Fibroblast of lung (primary cell): Measurements from ENCODE around the gene KMT2A. TPM values are rescaled to one million over a fixed set of nuclear protein-coding genes. Genes with fewer than 3 reads are reported as not detected.

ENCODE experiments used
- DNase-seq, 2 donors: peaks; one replicate each; pipeline versions ENCODE4 v3.0.0 to v3.0.0-alpha.2; 2010; ENCODE audit warnings: low read depth in 2 of 2
- H2AFZ ChIP-seq: 2 replicates; pipeline ENCODE4 v1.5.1; 2012; ENCODE audit warnings: low read length, control low read depth, inconsistent platforms
- H3K27ac ChIP-seq: 2 replicates; pipeline ENCODE4 v1.5.1; 2011; ENCODE audit warnings: low read length, control low read depth; ENCODE audit not compliant: insufficient read depth
- H3K27me3 ChIP-seq: 2 replicates; pipeline ENCODE4 v1.5.1; 2011; ENCODE audit warnings: mild to moderate bottlenecking, low read length; ENCODE audit not compliant: control insufficient read depth, insufficient read depth
- H3K36me3 ChIP-seq: 2 replicates; pipeline ENCODE4 v1.5.1; 2011; ENCODE audit warnings: low read length; ENCODE audit not compliant: control insufficient read depth, insufficient read depth
- H3K4me1 ChIP-seq: 2 replicates; pipeline ENCODE4 v1.5.1; 2011; ENCODE audit warnings: low read length; ENCODE audit not compliant: control insufficient read depth, insufficient read depth; ENCODE audit errors: extremely low read depth
- H3K4me2 ChIP-seq: 2 replicates; pipeline ENCODE4 v1.5.1; 2011; ENCODE audit warnings: low read length, control low read depth; ENCODE audit not compliant: insufficient read depth; ENCODE audit errors: extremely low read depth
- H3K4me3 ChIP-seq, 4 experiments: fragments of 200-600 bp in 1 of 4; sonication (generic) in 1 of 4; replicated peaks in 1 of 4; 2 replicates each; pipeline ENCODE4 v1.5.1; 2011 to 2016; ENCODE audit warnings: low read length in 4 of 4, low read depth in 3 of 4, mild to moderate bottlenecking in 3 of 4, control low read depth in 2 of 4, inconsistent platforms in 1 of 4, mixed read lengths in 1 of 4; ENCODE audit not compliant: insufficient read depth in 1 of 4; ENCODE audit errors: control extremely low read depth in 1 of 4
- H3K79me2 ChIP-seq: 2 replicates; pipeline ENCODE4 v1.5.1; 2012; ENCODE audit warnings: mild to moderate bottlenecking, low read length, inconsistent platforms; ENCODE audit not compliant: control insufficient read depth, insufficient read depth
- H3K9ac ChIP-seq: 2 replicates; pipeline ENCODE4 v1.5.1; 2011; ENCODE audit warnings: mild to moderate bottlenecking, low read length, control low read depth; ENCODE audit not compliant: insufficient read depth
- H3K9me3 ChIP-seq: 2 replicates; pipeline ENCODE4 v1.5.1; 2012; ENCODE audit warnings: low read depth, low read length; ENCODE audit not compliant: control insufficient read depth, insufficient read depth
- H4K20me1 ChIP-seq: 2 replicates; pipeline ENCODE4 v1.5.1; 2011; ENCODE audit warnings: low read length; ENCODE audit not compliant: control insufficient read depth, insufficient read depth; ENCODE audit errors: extremely low read depth
- CTCF ChIP-seq, 2 donors: IDR thresholded peaks in 1 of 2; conservative IDR thresholded peaks in 1 of 2; 1 replicate in 1 of 2; 2 replicates in 1 of 2; pipeline ENCODE4 v1.5.1; 2011 to 2012; ENCODE audit warnings: low read length in 2 of 2, control low read depth in 1 of 2, inconsistent platforms in 1 of 2, low read depth in 1 of 2, mild to moderate bottlenecking in 1 of 2
- EZH2 ChIP-seq: IDR thresholded peaks from 2 replicates; pipeline ENCODE4 v1.5.1; 2012; ENCODE audit warnings: low read length, control low read depth, mild to moderate bottlenecking; ENCODE audit errors: missing control alignments
- polyA plus RNA-seq, 2 donors: library from polyadenylated mRNA; depleted of rRNA in 1 of 2; stranded (reverse) in 1 of 2; unstranded in 1 of 2; fragments of >200 nt; gene quantifications; 2 replicates each; pipeline ENCODE4 v1.2.1, GENCODE V29; 2011 to 2012; ENCODE audit warnings: missing spikeins in 1 of 2
- total RNA-seq: library from RNA; depleted of rRNA; stranded (reverse); fragments of >200 nt; gene quantifications from 2 replicates; pipeline ENCODE4 v1.2.1, GENCODE V29; 2014

Gene KMT2A
- total and polyA plus RNA-seq, 2 donors (not counting 1 experiment from before 2014, with no cell fraction given) = 17.1 to 33.4 TPM

- Histone ChIP-seq H3K27ac (no peak overlapping the region), H3K4me3 (no peak overlapping the region), H3K9me3 (no peaks in the 10 kb centered on the region), H3K4me2 (no peak overlapping the region), H3K79me2 (no peaks in the 10 kb centered on the region), H3K4me1 (no peaks in the 10 kb centered on the region), H4K20me1 (no peaks in the 10 kb centered on the region), H3K27me3 (no peaks in the 10 kb centered on the region), H2AFZ (no peak overlapping the region), H3K9ac (no peak overlapping the region), H3K36me3 (no peaks in the 10 kb centered on the region)
- no peak for DNase-seq
- TF ChIP-seq EZH2 (no peak), CTCF (conservative IDR thresholded peaks at IDR 0.05 in 1 of 2, IDR thresholded peaks at IDR 0.05 in 1 of 2; ENCODE audit: low read depth in 1 of 2, low read length in 2 of 2) (no peak)
Observed at GRCh38 chr11:118544647-118545010, 108.3 kb downstream of the KMT2A start.

GRCh38 chr11:118545533-118545932 is 109.2 kb downstream of the KMT2A start:
- Histone ChIP-seq H3K9ac (no peak overlapping the region), H3K79me2 (no peaks in the 10 kb centered on the region), H3K27ac (no peak overlapping the region), H3K4me3 (no peak overlapping the region), H3K36me3 (no peaks in the 10 kb centered on the region), H3K27me3 (no peaks in the 10 kb centered on the region), H3K4me1 (no peaks in the 10 kb centered on the region), H3K4me2 (no peak overlapping the region), H3K9me3 (no peaks in the 10 kb centered on the region), H4K20me1 (no peaks in the 10 kb centered on the region), H2AFZ (no peak overlapping the region)
- TF ChIP-seq EZH2 (no peak), CTCF (conservative IDR thresholded peaks at IDR 0.05 in 1 of 2, IDR thresholded peaks at IDR 0.05 in 1 of 2; ENCODE audit: low read depth in 1 of 2, low read length in 2 of 2) (no peak)
- no peak for DNase-seq

GRCh38 chr11:118547132-118547531 is 110.8 kb downstream of the KMT2A start:
- TF ChIP-seq EZH2 = no peak
- no peak for TF ChIP-seq CTCF (conservative IDR thresholded peaks at IDR 0.05 in 1 of 2, IDR thresholded peaks at IDR 0.05 in 1 of 2; ENCODE audit: low read depth in 1 of 2, low read length in 2 of 2)

More at GRCh38 chr11:118547132-118547531, 110.8 kb downstream of the KMT2A start:
- Histone ChIP-seq H3K27ac (no peak overlapping the region), H3K9ac (no peak overlapping the region), H3K79me2 (no peaks in the 10 kb centered on the region), H2AFZ (no peak overlapping the region), H3K9me3 (no peaks in the 10 kb centered on the region), H3K4me2 (no peak overlapping the region), H4K20me1 (no peaks in the 10 kb centered on the region), H3K4me1 (no peaks in the 10 kb centered on the region), H3K4me3 (no peak overlapping the region), H3K27me3 (no peaks in the 10 kb centered on the region), H3K36me3 (peaks cover 3% of the 10 kb centered on the region)
- DNase-seq = no peak
